Activated naive CD4-positive, alpha-beta T cell treated with anti-CD3 and anti-CD28 coated beads for 36 hours (primary cell): ENCODE measurements around the gene ZNF445. TPM values are rescaled to one million over a fixed set of nuclear protein-coding genes. Genes with fewer than 3 reads are reported as not detected.
"Not testable (repeated sequence)": the region's sequence is repeated elsewhere in the genome, so short reads cannot be mapped to it uniquely, and the experiment has no call there.

Experiments used
- CTCF ChIA-PET: fragments of 350-600 bp; sonication (Branson Sonifier 250); formaldehyde crosslinking; loops from one replicate; lab custom pipeline; 2021; ENCODE audit warnings: antibody characterized with exemption; lab: Charles Lee
- DNase-seq: peaks from one replicate; pipeline ENCODE4 v3.0.0-alpha.2; 2020
- H3K27ac Mint-ChIP-seq: one replicate; pipeline ENCODE4 v1.8.0; 2021; ENCODE audit warnings: mild to moderate bottlenecking, mixed read lengths
- H3K27me3 Mint-ChIP-seq: one replicate; pipeline ENCODE4 v1.8.0; 2021; ENCODE audit warnings: low read depth, mixed read lengths
- H3K36me3 Mint-ChIP-seq: one replicate; pipeline ENCODE4 v1.8.0; 2021; ENCODE audit warnings: low read depth, mixed read lengths
- H3K4me1 Mint-ChIP-seq: one replicate; pipeline ENCODE4 v1.8.0; 2021; ENCODE audit warnings: low read depth, mixed read lengths
- H3K4me3 Mint-ChIP-seq: one replicate; pipeline ENCODE4 v1.8.0; 2021; ENCODE audit warnings: mild to moderate bottlenecking, moderate library complexity, mixed read lengths
- H3K9me3 Mint-ChIP-seq: one replicate; pipeline ENCODE4 v1.8.0; 2021; ENCODE audit warnings: mixed read lengths
- intact Hi-C: fragments of 100-400 bp; cut with micrococcal nuclease; formaldehyde crosslinking; loops from one replicate; pipeline ENCODE4 v1.15.1; 2023
- total RNA-seq, 2 experiments: library from RNA; stranded (reverse); gene quantifications; one replicate each; pipeline ENCODE4 v1.2.3, GENCODE V29; 2021

The ZNF445 gene
- total RNA-seq, 2 experiments from 2014 or later: 19.0 TPM

GRCh38 chr3:44412365-44412764 is 65.1 kb downstream of the ZNF445 start:
- no peak for DNase-seq
- Mint-ChIP-seq H3K4me1 (no peaks in the 10 kb centered on the region), H3K36me3 (no peaks in the 10 kb centered on the region), H3K9me3 (no peaks in the 10 kb centered on the region), H3K4me3 (no peak overlapping the region), H3K27ac (no peak overlapping the region), H3K27me3 (no peaks in the 10 kb centered on the region)
- CTCF ChIA-PET: no interaction called here
- intact Hi-C loops: no loop called here

- Mint-ChIP-seq H3K4me1 (no peaks in the 10 kb centered on the region), H3K27me3 (no peaks in the 10 kb centered on the region), H3K27ac (no peak overlapping the region), H3K9me3 (no peaks in the 10 kb centered on the region), H3K4me3 (no peak overlapping the region), H3K36me3 (no peaks in the 10 kb centered on the region)
- no peak for DNase-seq
- CTCF ChIA-PET: no interaction called here
- intact Hi-C loops: no loop called here
Measured at GRCh38 chr3:44411031-44411645, 66.3 kb downstream of the ZNF445 start.

DNA sequence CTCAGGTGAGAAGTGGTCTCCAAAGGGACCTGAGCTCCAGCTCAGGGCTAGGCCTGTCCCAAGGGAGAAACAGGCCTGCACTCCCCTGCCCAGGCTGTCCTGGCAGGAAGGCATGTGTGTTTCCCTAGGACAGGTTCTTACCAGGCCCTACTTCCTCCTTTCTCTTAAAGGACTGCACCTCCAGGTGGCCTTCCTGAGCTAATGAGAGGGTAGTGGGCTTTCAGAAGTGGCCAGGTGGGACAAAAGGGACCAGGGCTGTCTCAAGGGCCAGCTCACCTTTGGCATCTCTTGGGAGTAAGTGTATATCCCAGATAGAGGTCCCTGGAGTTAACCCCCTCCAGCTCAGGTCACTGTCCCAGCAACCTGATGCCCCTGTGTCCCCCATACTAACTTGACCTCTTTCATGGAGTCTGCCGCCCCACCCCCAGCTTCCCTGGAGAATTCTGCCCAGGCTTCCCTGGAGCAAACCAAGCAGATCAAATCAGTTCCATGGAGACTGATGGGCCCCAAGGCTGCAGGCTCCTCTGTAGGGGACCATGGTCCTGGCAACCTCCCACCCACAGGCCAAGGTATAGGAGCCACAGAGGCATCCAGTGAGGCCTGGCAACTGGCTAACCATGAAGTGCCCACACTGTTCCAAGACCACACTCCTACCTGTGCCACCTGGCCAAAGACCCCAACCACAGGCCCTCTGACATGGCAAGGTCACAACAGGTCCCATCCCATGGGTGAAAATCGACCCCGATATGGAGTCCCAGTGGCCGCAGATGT is 67.6 kb downstream of the ZNF445 start:
- no peaks in the 10 kb centered on the region for H3K36me3 Mint-ChIP-seq
- no peak overlapping the region for H3K27ac Mint-ChIP-seq
- H3K27me3 Mint-ChIP-seq: no peaks in the 10 kb centered on the region
- no peak for DNase-seq
- CTCF ChIA-PET: no interaction called here
- intact Hi-C loops: no loop called here
- H3K4me1 Mint-ChIP-seq: no peaks in the 10 kb centered on the region
- H3K4me3 Mint-ChIP-seq: no peak overlapping the region
- no peaks in the 10 kb centered on the region for H3K9me3 Mint-ChIP-seq

- peaks cover 6% of the 10 kb centered on the region for H3K36me3 Mint-ChIP-seq
- no peak overlapping the region for H3K4me3 Mint-ChIP-seq
- no peaks in the 10 kb centered on the region for H3K9me3 Mint-ChIP-seq
- no peaks in the 10 kb centered on the region for H3K27me3 Mint-ChIP-seq
- DNase-seq: no peak
- CTCF ChIA-PET: interaction anchor here (0.7 kb wide), 1 partner anchor 83 kb away, joined by 3 read pairs; no protein-coding TSS in a partner anchor
- no peaks in the 10 kb centered on the region for H3K4me1 Mint-ChIP-seq
- H3K27ac Mint-ChIP-seq: no peak overlapping the region
- intact Hi-C loops: no loop called here
Measured at GRCh38 chr3:44402548-44402947, 74.9 kb downstream of the ZNF445 start.

GRCh38 chr3:44400771-44401170 is 76.7 kb downstream of the ZNF445 start:
- peaks cover 6% of the 10 kb centered on the region for H3K36me3 Mint-ChIP-seq
- CTCF ChIA-PET: no interaction called here
- intact Hi-C loops: no loop called here
- H3K27me3 Mint-ChIP-seq: no peaks in the 10 kb centered on the region
- no peak overlapping the region for H3K4me3 Mint-ChIP-seq
- H3K4me1 Mint-ChIP-seq: no peaks in the 10 kb centered on the region
- DNase-seq: no peak
- H3K9me3 Mint-ChIP-seq: no peaks in the 10 kb centered on the region
- no peak overlapping the region for H3K27ac Mint-ChIP-seq

DNA sequence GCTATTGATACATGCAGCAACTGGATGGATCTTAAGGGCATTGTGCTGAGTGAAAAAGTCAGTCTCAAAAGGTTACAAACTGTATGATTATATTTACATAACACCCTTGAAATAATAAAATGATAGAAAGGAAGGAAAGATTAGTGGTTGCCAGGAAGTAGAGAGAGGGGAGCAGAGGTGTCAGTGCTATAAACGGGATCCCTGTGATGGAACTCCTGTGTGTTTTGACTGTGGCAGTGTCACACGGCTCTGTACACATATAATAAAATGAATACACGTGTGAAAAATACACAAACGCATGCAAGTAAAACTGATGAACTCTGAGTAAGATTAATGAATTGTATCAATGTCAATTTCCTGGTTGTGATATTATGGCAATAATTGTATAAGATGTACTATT is 78.6 kb downstream of the ZNF445 start:
- DNase-seq: no peak
- Mint-ChIP-seq H3K27me3 (no peaks in the 10 kb centered on the region), H3K36me3 (peaks cover 6% of the 10 kb centered on the region), H3K4me3 (no peak overlapping the region), H3K27ac (no peak overlapping the region), H3K9me3 (no peaks in the 10 kb centered on the region), H3K4me1 (no peaks in the 10 kb centered on the region)
- intact Hi-C loops: no loop called here
- CTCF ChIA-PET: no interaction called here

DNA sequence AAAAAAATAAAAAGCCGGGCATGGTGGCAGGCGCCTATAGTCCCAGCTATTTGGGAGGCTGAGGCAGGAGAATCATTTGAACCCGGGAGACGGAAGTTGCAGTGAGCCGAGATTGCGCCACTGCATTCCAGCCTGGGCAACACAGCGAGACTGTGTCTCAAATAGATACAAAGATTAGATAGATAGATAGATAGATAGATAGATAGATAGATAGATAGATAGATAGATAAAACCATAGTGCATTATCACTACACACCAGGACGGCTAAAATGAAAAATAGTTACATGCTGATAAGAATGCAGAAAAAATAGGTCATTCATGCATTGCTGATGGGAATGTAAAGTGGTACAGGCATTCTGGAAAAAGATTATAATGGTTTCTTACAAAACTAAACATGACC is 79.2 kb downstream of the ZNF445 start:
- CTCF ChIA-PET, DNase-seq, intact Hi-C loops, H3K36me3 Mint-ChIP-seq, H3K9me3 Mint-ChIP-seq, H3K27ac Mint-ChIP-seq, H3K4me3 Mint-ChIP-seq, H3K27me3 Mint-ChIP-seq, H3K4me1 Mint-ChIP-seq: not testable (repeated sequence)

DNA sequence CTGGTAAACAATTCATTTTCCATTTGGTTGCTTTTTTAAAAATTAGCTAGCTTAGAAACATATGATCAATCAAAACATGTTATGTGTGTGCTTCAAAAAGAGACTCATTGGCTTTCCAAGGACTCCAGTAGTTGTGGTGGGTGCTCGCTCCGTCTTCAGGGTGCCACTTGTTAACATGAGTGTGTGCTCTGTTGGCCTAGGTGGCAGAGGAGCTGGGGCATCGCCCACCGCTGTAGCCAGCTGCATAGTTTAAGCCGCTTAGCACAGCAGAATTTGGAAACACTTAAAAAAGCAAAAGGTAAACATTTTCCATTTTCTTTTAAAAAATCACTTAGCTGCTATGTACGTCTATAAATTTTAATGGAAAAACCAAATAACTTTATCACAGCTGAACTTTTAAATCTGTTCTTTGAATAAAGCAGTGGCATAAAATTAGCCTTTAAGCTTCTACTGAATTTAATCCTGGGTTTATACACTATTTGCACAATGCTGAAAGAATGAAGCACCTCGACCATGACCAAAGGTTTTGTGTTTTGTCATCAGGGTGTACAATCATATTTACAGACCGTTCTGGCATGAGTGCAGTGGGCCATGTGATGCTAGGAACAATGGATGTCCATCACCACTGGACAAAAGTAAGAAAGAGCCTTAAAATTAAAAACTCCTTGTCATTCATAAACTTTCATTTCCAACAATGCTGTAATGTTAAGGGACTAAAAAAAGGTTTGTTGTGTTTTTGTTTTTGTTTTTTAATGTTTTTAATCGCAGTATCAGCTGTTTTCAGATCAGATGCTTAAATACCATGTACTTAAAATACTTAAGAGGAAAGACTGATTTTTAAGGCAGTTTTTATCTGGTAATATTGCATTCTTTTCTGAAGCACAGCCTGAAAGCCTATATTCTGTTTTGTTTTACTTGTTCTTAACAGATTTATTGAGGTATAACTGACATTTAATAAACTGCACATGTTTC is 81.0 kb downstream of the ZNF445 start:
- intact Hi-C loops: no loop called here
- H3K36me3 Mint-ChIP-seq: peaks cover 9% of the 10 kb centered on the region
- no peak overlapping the region for H3K27ac Mint-ChIP-seq
- H3K4me1 Mint-ChIP-seq: no peaks in the 10 kb centered on the region
- H3K4me3 Mint-ChIP-seq: no peak overlapping the region
- no peak for DNase-seq
- no peaks in the 10 kb centered on the region for H3K27me3 Mint-ChIP-seq
- CTCF ChIA-PET: interaction anchor here (1.0 kb wide), 1 partner anchor 10 kb away, joined by 4 read pairs; no protein-coding TSS in a partner anchor
- no peaks in the 10 kb centered on the region for H3K9me3 Mint-ChIP-seq

GRCh38 chr3:44395714-44396113 is 81.8 kb downstream of the ZNF445 start:
- H3K27me3 Mint-ChIP-seq: no peaks in the 10 kb centered on the region
- H3K4me3 Mint-ChIP-seq: no peak overlapping the region
- no peaks in the 10 kb centered on the region for H3K9me3 Mint-ChIP-seq
- H3K4me1 Mint-ChIP-seq: no peaks in the 10 kb centered on the region
- DNase-seq: no peak
- H3K27ac Mint-ChIP-seq: no peak overlapping the region
- H3K36me3 Mint-ChIP-seq: peaks cover 6% of the 10 kb centered on the region
- intact Hi-C loops: no loop called here
- CTCF ChIA-PET: interaction anchor here (1.0 kb wide), 1 partner anchor 9 kb away, joined by 4 read pairs; no protein-coding TSS in a partner anchor

DNA sequence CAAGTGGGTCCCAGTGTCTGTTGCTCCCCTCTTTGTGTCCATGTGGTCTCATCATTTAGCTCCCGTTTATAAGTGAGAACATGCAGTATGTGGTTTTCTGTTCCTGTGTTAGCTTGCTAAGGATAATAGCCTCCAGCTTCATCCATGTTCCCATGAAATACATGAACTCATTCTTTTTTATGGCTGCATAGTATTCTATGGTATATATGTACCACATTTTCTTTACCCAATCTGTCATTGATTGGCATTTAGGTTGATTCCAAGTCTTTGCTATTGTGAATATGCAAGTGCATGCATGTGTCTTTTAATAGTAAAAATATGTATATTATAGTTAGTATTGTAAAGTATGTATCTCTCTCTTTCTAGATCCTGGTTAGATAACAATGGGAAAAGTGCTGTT is 85.0 kb downstream of the ZNF445 start:
- CTCF ChIA-PET: no interaction called here
- Mint-ChIP-seq H3K4me1 (no peaks in the 10 kb centered on the region), H3K9me3 (no peaks in the 10 kb centered on the region), H3K27me3 (no peaks in the 10 kb centered on the region), H3K27ac (no peak overlapping the region), H3K36me3 (peaks cover 4% of the 10 kb centered on the region), H3K4me3 (no peak overlapping the region)
- no peak for DNase-seq
- intact Hi-C loops: no loop called here

- intact Hi-C loops: no loop called here
Measured at GRCh38 chr3:44387404-44387803, 90.1 kb downstream of the ZNF445 start.

More at GRCh38 chr3:44387404-44387803, 90.1 kb downstream of the ZNF445 start:
- no peak overlapping the region for H3K27ac Mint-ChIP-seq
- no peaks in the 10 kb centered on the region for H3K4me1 Mint-ChIP-seq
- H3K27me3 Mint-ChIP-seq: no peaks in the 10 kb centered on the region
- no peak for DNase-seq
- peaks cover 3% of the 10 kb centered on the region for H3K36me3 Mint-ChIP-seq
- CTCF ChIA-PET: interaction anchor here (0.6 to 1.1 kb wide), 2 partner anchors 8 to 31 kb away, joined by 4 read pairs; no protein-coding TSS in a partner anchor
- peaks cover 11% of the 10 kb centered on the region for H3K9me3 Mint-ChIP-seq
- H3K4me3 Mint-ChIP-seq: no peak overlapping the region
